ENCODE measurements around the gene RTTN.

Gene RTTN

GRCh38 chr18:70142001-70142400, 63.5 kb downstream of the RTTN start:
- H3K4me3 ChIP-seq (ENCODE audit: low read depth, low read length), result no peak overlapping the region
- DNase-seq (ENCODE audit: low read depth), result no peak
- TF ChIP-seq, protein P1, sequence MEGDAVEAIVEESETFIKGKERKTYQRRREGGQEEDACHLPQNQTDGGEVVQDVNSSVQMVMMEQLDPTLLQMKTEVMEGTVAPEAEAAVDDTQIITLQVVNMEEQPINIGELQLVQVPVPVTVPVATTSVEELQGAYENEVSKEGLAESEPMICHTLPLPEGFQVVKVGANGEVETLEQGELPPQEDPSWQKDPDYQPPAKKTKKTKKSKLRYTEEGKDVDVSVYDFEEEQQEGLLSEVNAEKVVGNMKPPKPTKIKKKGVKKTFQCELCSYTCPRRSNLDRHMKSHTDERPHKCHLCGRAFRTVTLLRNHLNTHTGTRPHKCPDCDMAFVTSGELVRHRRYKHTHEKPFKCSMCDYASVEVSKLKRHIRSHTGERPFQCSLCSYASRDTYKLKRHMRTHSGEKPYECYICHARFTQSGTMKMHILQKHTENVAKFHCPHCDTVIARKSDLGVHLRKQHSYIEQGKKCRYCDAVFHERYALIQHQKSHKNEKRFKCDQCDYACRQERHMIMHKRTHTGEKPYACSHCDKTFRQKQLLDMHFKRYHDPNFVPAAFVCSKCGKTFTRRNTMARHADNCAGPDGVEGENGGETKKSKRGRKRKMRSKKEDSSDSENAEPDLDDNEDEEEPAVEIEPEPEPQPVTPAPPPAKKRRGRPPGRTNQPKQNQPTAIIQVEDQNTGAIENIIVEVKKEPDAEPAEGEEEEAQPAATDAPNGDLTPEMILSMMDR (IDR thresholded peaks at IDR 0.05; ENCODE audit: control insufficient read depth, extremely low read depth, insufficient read depth), result no peak

GRCh38 chr18:70139138-70139537, 66.3 kb downstream of the RTTN start:
- no peak for DNase-seq (ENCODE audit: low read depth)
- TF ChIP-seq, protein P1 (IDR thresholded peaks at IDR 0.05; ENCODE audit: control insufficient read depth, extremely low read depth, insufficient read depth), result no peak
- no peak overlapping the region for H3K4me3 ChIP-seq (ENCODE audit: low read depth, low read length)

GRCh38 chr18:70135604-70136003, 69.9 kb downstream of the RTTN start:
- TF ChIP-seq, protein P1 (IDR thresholded peaks at IDR 0.05; ENCODE audit: control insufficient read depth, extremely low read depth, insufficient read depth), result no peak
- DNase-seq (ENCODE audit: low read depth), result no peak
- no peak overlapping the region for H3K4me3 ChIP-seq (ENCODE audit: low read depth, low read length)

DNA sequence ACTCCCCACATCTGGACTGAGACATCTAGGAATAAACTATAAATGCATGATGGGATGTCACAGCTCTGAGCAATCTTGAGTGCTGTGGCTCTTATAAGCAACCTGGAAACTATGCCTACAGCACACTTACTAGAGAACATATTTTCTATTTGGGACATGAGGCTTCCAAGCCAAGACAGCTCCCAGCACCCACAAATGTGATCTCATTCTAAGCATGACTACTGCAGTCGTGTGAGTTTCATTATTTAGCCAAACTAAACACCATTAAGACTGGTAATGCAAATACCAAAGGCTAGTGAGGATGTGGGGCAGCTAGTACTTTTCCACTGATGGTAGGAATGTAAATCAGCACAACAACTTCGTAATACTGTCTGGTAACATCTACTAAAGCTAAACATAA, 72.5 kb downstream of the RTTN start:
- DNase-seq (ENCODE audit: low read depth), result peak; percentile 90
- no peak overlapping the region for H3K4me3 ChIP-seq (ENCODE audit: low read depth, low read length)
- TF ChIP-seq, protein P1 (IDR thresholded peaks at IDR 0.05; ENCODE audit: control insufficient read depth, extremely low read depth, insufficient read depth), result no peak

DNA sequence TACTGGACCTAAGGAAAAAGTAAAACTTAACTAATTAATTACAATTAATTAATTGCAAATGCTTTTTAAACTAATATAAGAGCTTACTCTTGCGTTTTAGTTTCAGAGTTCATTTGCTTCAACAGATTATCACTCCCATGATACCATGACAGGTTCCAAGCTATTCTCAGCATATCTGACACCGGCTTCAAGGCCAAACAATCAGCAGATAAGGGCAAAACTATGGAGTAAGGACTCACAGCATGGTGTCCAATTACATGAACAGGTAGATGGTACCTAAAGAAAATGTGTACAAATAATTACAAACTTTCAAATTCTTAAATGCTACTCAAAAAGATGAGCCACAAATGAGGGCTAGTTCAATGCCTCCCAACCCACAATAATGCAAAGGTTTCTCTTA, 77.2 kb downstream of the RTTN start:
- no peak overlapping the region for H3K4me3 ChIP-seq (ENCODE audit: low read depth, low read length)
- TF ChIP-seq, protein P1 (IDR thresholded peaks at IDR 0.05; ENCODE audit: control insufficient read depth, extremely low read depth, insufficient read depth), result no peak
- no peak for DNase-seq (ENCODE audit: low read depth)

DNA sequence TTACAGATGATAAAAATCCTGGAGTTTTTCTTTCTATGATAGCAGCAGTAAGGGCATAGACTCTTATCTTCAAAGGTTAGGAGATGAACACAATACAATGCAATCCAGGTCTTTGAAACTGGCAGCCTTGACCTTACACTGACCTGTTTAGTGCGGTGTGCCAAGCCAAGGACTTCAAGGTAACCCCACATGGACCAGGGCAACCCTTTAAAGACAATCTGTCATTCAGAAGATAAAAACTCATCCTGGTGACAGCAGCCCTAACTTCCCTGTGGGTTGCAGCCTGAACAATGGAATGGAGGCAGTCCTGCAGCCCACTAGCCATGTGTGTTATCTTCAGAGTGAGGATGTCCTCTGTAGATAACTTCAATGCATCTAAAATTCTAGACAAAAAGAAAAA, 78.1 kb downstream of the RTTN start:
- H3K4me3 ChIP-seq (ENCODE audit: low read depth, low read length), result no peak overlapping the region
- TF ChIP-seq, protein P1 (IDR thresholded peaks at IDR 0.05; ENCODE audit: control insufficient read depth, extremely low read depth, insufficient read depth), result no peak
- no peak for DNase-seq (ENCODE audit: low read depth)

GRCh38 chr18:70126832-70127231, 78.7 kb downstream of the RTTN start:
- DNase-seq (ENCODE audit: low read depth), result no peak
- TF ChIP-seq, protein P1 (IDR thresholded peaks at IDR 0.05; ENCODE audit: control insufficient read depth, extremely low read depth, insufficient read depth), result no peak
- H3K4me3 ChIP-seq (ENCODE audit: low read depth, low read length), result no peak overlapping the region
